ENCODE data around the gene MAST3. TPM values are rescaled to one million over a fixed set of nuclear protein-coding genes. Genes with fewer than 3 reads are reported as not detected.

Gene MAST3
- total and polyA plus RNA-seq, 8 donors: 13.7 to 27.5 (median 23.6) TPM

GRCh38 chr19:18120127-18120526, 22.5 kb downstream of the MAST3 start:
- Histone ChIP-seq H3K4me3 (no peak overlapping the region), H3K36me3 (peaks cover 2 to 30% (median 10%) of the 10 kb centered on the region in 3 donors), H3K4me1 (peaks cover 8 to 21% (median 15%) of the 10 kb centered on the region in 3 donors), H3K27ac (no peak overlapping the region), H3K9me3 (no peaks in the 10 kb centered on the region), H3K27me3 (no peaks in the 10 kb centered on the region)
- TF ChIP-seq, protein P1, sequence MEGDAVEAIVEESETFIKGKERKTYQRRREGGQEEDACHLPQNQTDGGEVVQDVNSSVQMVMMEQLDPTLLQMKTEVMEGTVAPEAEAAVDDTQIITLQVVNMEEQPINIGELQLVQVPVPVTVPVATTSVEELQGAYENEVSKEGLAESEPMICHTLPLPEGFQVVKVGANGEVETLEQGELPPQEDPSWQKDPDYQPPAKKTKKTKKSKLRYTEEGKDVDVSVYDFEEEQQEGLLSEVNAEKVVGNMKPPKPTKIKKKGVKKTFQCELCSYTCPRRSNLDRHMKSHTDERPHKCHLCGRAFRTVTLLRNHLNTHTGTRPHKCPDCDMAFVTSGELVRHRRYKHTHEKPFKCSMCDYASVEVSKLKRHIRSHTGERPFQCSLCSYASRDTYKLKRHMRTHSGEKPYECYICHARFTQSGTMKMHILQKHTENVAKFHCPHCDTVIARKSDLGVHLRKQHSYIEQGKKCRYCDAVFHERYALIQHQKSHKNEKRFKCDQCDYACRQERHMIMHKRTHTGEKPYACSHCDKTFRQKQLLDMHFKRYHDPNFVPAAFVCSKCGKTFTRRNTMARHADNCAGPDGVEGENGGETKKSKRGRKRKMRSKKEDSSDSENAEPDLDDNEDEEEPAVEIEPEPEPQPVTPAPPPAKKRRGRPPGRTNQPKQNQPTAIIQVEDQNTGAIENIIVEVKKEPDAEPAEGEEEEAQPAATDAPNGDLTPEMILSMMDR (IDR thresholded peaks at IDR 0.05): no peak
- intact Hi-C loops (cut with DNase I): no loop called here
- no peak for DNase-seq
- ATAC-seq: no peak
- WGBS, 2 donors: 63 to 69% methylated on average over 1 of the region's 1 CpG
- FAIRE-seq: no peak

DNA sequence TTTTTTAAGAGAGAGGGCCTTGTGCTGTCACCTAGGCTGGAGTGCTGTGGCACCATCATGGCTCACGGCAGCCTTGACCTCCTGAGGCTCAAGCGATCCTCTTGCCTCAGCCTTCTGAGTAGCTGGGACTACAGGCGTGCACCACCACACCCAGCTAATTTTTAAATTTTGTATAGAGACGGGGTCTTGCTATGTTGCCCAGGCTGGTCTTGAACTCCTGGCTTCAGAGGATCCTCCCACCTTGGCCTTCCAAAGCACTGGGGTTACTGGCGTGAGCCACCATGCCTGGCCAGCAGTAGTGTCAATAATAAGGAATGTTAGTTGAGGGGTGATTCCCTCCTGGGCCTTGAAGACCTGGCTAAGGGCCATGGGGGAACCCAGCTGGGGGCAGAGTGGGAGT, 23.6 kb downstream of the MAST3 start:
- no peak overlapping the region for H3K27ac ChIP-seq
- ATAC-seq (no peak), FAIRE-seq (no peak), DNase-seq (no peak)
- H3K4me3 ChIP-seq: no peak overlapping the region
- H3K36me3 ChIP-seq: peaks cover 2 to 33% (median 10%) of the 10 kb centered on the region in 3 donors
- TF ChIP-seq, protein P1 (IDR thresholded peaks at IDR 0.05): no peak
- intact Hi-C loops (cut with DNase I): no loop called here
- H3K27me3 ChIP-seq: no peaks in the 10 kb centered on the region
- no peaks in the 10 kb centered on the region for H3K9me3 ChIP-seq
- H3K4me1 ChIP-seq: peaks cover 8 to 21% (median 15%) of the 10 kb centered on the region in 3 donors
- 93 to 94% methylated on average over 5 of the region's 5 CpGs for WGBS, 2 donors

- Histone ChIP-seq H3K36me3 (peaks cover 2 to 33% (median 10%) of the 10 kb centered on the region in 3 donors), H3K27me3 (no peaks in the 10 kb centered on the region), H3K27ac (no peak overlapping the region), H3K9me3 (no peaks in the 10 kb centered on the region), H3K4me3 (no peak overlapping the region), H3K4me1 (peaks cover 8 to 15% (median 11%) of the 10 kb centered on the region in 3 donors)
- intact Hi-C loops (cut with DNase I): no loop called here
- no peak for ATAC-seq
- TF ChIP-seq, protein P1 (IDR thresholded peaks at IDR 0.05): no peak
- WGBS, 2 donors: 88 to 93% methylated on average over 7 of the region's 7 CpGs
- no peak for FAIRE-seq
- DNase-seq: no peak
Observed at GRCh38 chr19:18122424-18122823, 24.8 kb downstream of the MAST3 start.

DNA sequence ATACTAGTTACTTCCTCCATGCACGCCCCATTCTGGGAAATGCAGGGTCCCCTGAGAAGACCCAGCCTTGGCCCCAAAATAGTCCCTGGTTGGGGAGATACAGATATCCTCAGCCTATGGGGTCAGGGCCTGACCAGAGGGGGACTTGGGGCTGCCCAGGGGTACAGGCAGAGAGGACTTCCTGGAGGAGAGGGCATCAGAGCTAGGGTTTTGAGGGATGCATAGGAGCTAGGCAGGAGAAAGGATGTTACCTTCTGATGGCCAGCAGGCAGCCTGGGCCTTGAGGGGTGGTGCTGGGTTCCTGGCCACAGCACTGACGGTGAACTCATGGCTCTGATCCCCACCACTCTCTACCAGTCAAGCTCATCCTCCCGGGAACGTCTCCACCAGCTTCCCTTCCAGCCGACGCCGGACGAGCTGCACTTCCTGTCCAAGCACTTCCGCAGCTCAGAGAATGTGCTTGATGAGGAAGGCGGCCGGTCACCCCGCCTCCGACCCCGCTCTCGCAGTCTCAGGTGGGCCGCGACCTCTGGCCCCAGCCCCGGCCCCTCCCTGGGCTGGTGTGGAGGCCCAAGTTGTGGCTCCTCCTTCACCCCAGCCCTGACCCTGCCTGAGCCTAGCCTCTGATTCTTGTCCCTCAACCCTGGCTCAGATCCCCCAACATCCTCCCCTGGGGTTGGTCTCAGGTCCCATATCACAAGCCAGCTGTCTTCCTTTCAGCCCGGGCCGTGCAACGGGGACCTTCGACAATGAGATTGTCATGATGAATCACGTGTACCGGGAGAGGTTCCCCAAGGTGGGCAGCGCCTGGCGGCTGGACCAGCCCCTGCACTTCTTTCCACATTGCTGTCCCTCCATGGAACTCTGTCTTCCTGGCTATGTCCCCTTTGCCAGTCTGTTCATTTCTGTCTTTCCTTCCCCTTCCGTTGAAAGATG, 25.6 kb downstream of the MAST3 start:
- Histone ChIP-seq H3K27me3 (no peaks in the 10 kb centered on the region), H3K27ac (no peak overlapping the region), H3K9me3 (no peaks in the 10 kb centered on the region), H3K36me3 (peaks cover 2 to 39% (median 10%) of the 10 kb centered on the region in 3 donors), H3K4me1 (peaks cover 7 to 14% (median 10%) of the 10 kb centered on the region in 3 donors), H3K4me3 (no peak overlapping the region)
- 85 to 86% methylated on average over 27 of the region's 27 CpGs for WGBS, 2 donors
- TF ChIP-seq, protein P1 (IDR thresholded peaks at IDR 0.05): no peak
- DNase-seq: no peak
- no peak for ATAC-seq
- FAIRE-seq: no peak
- intact Hi-C loops (cut with DNase I): no loop called here

GRCh38 chr19:18123819-18124218, 26.2 kb downstream of the MAST3 start:
- TF ChIP-seq, protein P1 (IDR thresholded peaks at IDR 0.05): no peak
- H3K36me3 ChIP-seq: peaks cover 6 to 46% (median 11%) of the 10 kb centered on the region in 3 donors
- intact Hi-C loops (cut with DNase I): no loop called here
- DNase-seq (no peak), ATAC-seq (no peak), FAIRE-seq (no peak)
- H3K4me1 ChIP-seq: peaks cover under 1 to 7% (median 5%) of the 10 kb centered on the region in 3 donors
- no peaks in the 10 kb centered on the region for H3K27me3 ChIP-seq
- WGBS, 2 donors: 86 to 90% methylated on average over 26 of the region's 26 CpGs
- H3K4me3 ChIP-seq: no peak overlapping the region
- H3K9me3 ChIP-seq: no peaks in the 10 kb centered on the region
- no peak overlapping the region for H3K27ac ChIP-seq

Data from pancreas (tissue), 10 donors.